ENCODE data around the gene FAM171A2. TPM values are rescaled to one million over a fixed set of nuclear protein-coding genes. Genes with fewer than 3 reads are reported as not detected.
"Not testable (repeated sequence)": the region's sequence is repeated elsewhere in the genome, so short reads cannot be mapped to it uniquely, and the experiment has no call there.

Gene FAM171A2
- total RNA-seq, 1 experiment from 2014 or later: 7.6 TPM

GRCh38 chr17:44394833-44395232, 31.2 kb upstream of the FAM171A2 start:
- no peaks in the 10 kb centered on the region for H3K9me3 ChIP-seq (ENCODE audit: control insufficient read depth, insufficient read depth, low read depth, low read length)
- no peak overlapping the region for H3K4me3 ChIP-seq (ENCODE audit: low read depth in 2 of 2, low read length in 2 of 2)
- H3K27ac ChIP-seq (ENCODE audit: low read length): no peak overlapping the region
- TF ChIP-seq CTCF (IDR thresholded peaks at IDR 0.05) (no peak), POLR2AphosphoS5 (IDR thresholded peaks at IDR 0.05; ENCODE audit: low read depth, low read length) (no peak), TCF7L2 (IDR thresholded peaks at IDR 0.05; ENCODE audit: low read depth, low read length) (no peak), SIN3A (IDR thresholded peaks at IDR 0.05; ENCODE audit: borderline replicate concordance, insufficient read depth, low read depth, low read length) (no peak)
- TF ChIP-seq, protein P1, sequence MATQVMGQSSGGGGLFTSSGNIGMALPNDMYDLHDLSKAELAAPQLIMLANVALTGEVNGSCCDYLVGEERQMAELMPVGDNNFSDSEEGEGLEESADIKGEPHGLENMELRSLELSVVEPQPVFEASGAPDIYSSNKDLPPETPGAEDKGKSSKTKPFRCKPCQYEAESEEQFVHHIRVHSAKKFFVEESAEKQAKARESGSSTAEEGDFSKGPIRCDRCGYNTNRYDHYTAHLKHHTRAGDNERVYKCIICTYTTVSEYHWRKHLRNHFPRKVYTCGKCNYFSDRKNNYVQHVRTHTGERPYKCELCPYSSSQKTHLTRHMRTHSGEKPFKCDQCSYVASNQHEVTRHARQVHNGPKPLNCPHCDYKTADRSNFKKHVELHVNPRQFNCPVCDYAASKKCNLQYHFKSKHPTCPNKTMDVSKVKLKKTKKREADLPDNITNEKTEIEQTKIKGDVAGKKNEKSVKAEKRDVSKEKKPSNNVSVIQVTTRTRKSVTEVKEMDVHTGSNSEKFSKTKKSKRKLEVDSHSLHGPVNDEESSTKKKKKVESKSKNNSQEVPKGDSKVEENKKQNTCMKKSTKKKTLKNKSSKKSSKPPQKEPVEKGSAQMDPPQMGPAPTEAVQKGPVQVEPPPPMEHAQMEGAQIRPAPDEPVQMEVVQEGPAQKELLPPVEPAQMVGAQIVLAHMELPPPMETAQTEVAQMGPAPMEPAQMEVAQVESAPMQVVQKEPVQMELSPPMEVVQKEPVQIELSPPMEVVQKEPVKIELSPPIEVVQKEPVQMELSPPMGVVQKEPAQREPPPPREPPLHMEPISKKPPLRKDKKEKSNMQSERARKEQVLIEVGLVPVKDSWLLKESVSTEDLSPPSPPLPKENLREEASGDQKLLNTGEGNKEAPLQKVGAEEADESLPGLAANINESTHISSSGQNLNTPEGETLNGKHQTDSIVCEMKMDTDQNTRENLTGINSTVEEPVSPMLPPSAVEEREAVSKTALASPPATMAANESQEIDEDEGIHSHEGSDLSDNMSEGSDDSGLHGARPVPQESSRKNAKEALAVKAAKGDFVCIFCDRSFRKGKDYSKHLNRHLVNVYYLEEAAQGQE (IDR thresholded peaks at IDR 0.05; ENCODE audit: insufficient read depth in 1 of 2, low read depth in 2 of 2, low read length in 1 of 2): no peak
- no peaks in the 10 kb centered on the region for H3K27me3 ChIP-seq (ENCODE audit: control insufficient read depth, insufficient read depth, low read length)
- in situ Hi-C loops (cut with HindIII; ENCODE audit: low pct_unique_long_range_greater_than_20kb, low sequenced_read_pairs) (no loop called here), intact Hi-C loops (cut with micrococcal nuclease; ENCODE audit: unreplicated experiment) (no loop called here)
- BruUV-seq (replicated peaks): no TSS peak
- ATAC-seq: no peak
- peaks cover 1% of the 10 kb centered on the region for H3K36me3 ChIP-seq (ENCODE audit: control insufficient read depth, insufficient read depth, low read length)
- ChIA-PET CTCF (no interaction called here), POLR2A (no interaction called here)
- H3K4me1 ChIP-seq (ENCODE audit: control insufficient read depth, insufficient read depth, low read length): no peaks in the 10 kb centered on the region
- no peak for DNase-seq (ENCODE audit: low read depth, low spot score)

- intact Hi-C loops (cut with micrococcal nuclease; ENCODE audit: unreplicated experiment); H3K9me3 ChIP-seq (ENCODE audit: control insufficient read depth, insufficient read depth, low read depth, low read length); ATAC-seq; H3K27ac ChIP-seq (ENCODE audit: low read length); H3K4me3 ChIP-seq (ENCODE audit: low read depth in 2 of 2, low read length in 2 of 2); H3K36me3 ChIP-seq (ENCODE audit: control insufficient read depth, insufficient read depth, low read length); DNase-seq (ENCODE audit: low read depth, low spot score); H3K27me3 ChIP-seq (ENCODE audit: control insufficient read depth, insufficient read depth, low read length); in situ Hi-C loops (cut with HindIII; ENCODE audit: low pct_unique_long_range_greater_than_20kb, low sequenced_read_pairs); H3K4me1 ChIP-seq (ENCODE audit: control insufficient read depth, insufficient read depth, low read length); POLR2A ChIA-PET; BruUV-seq (replicated peaks): not testable (repeated sequence)
- CTCF ChIA-PET: interaction anchor here (0.6 kb wide), 1 partner anchor 320 kb away, joined by 3 read pairs; no protein-coding TSS in a partner anchor
Observed at GRCh38 chr17:44394112-44394511, 30.5 kb upstream of the FAM171A2 start.

- intact Hi-C loops (cut with micrococcal nuclease; ENCODE audit: unreplicated experiment): no loop called here
- POLR2A ChIA-PET: interaction anchor here (0.6 kb wide), 1 partner anchor 329 kb away, joined by 3 read pairs; no protein-coding TSS in a partner anchor
Observed at GRCh38 chr17:44390250-44390870, 26.7 kb upstream of the FAM171A2 start.

More at GRCh38 chr17:44390250-44390870, 26.7 kb upstream of the FAM171A2 start:
- Histone ChIP-seq H3K4me1 (ENCODE audit: control insufficient read depth, insufficient read depth, low read length) (peaks cover 2% of the 10 kb centered on the region; the same call in 1 of the 2 replicates), H3K27ac (ENCODE audit: low read length) (no peak overlapping the region), H3K36me3 (ENCODE audit: control insufficient read depth, insufficient read depth, low read length) (no peaks in the 10 kb centered on the region), H3K27me3 (ENCODE audit: control insufficient read depth, insufficient read depth, low read length) (no peaks in the 10 kb centered on the region), H3K4me3 (ENCODE audit: low read depth in 2 of 2, low read length in 2 of 2) (no peak overlapping the region), H3K9me3 (ENCODE audit: control insufficient read depth, insufficient read depth, low read depth, low read length) (no peaks in the 10 kb centered on the region)
- CTCF ChIA-PET: no interaction called here
- ATAC-seq (no peak), DNase-seq (ENCODE audit: low read depth, low spot score) (no peak)
- BruUV-seq (replicated peaks): no TSS peak
- in situ Hi-C loops (cut with HindIII; ENCODE audit: low pct_unique_long_range_greater_than_20kb, low sequenced_read_pairs): no loop called here
- TF ChIP-seq CTCF (IDR thresholded peaks at IDR 0.05): no peak
- no peak for TF ChIP-seq POLR2AphosphoS5 (IDR thresholded peaks at IDR 0.05; ENCODE audit: low read depth, low read length)
- TF ChIP-seq SIN3A (IDR thresholded peaks at IDR 0.05; ENCODE audit: borderline replicate concordance, insufficient read depth, low read depth, low read length): no peak
- TF ChIP-seq TCF7L2 (IDR thresholded peaks at IDR 0.05; ENCODE audit: low read depth, low read length): no peak
- TF ChIP-seq, protein P1 (IDR thresholded peaks at IDR 0.05; ENCODE audit: insufficient read depth in 1 of 2, low read depth in 2 of 2, low read length in 1 of 2): no peak
